HG02973 (cell line): ENCODE measurements around the gene ITGA11.

Experiments used
- ATAC-seq: cut with Tn5 transposase; IDR thresholded peaks from one replicate; pipeline ENCODE4 v1.9.1; 2021; ENCODE audit warnings: moderate library complexity; ENCODE audit not compliant: unreplicated experiment

Gene ITGA11

GRCh38 chr15:68379058-68379758 lies 52.8 kb downstream of the ITGA11 start:
- ATAC-seq, result no peak

- ATAC-seq, result no peak
Observed at GRCh38 chr15:68378595-68378994, 53.4 kb downstream of the ITGA11 start.

GRCh38 chr15:68377766-68378165 lies 54.2 kb downstream of the ITGA11 start:
- ATAC-seq, result no peak

DNA sequence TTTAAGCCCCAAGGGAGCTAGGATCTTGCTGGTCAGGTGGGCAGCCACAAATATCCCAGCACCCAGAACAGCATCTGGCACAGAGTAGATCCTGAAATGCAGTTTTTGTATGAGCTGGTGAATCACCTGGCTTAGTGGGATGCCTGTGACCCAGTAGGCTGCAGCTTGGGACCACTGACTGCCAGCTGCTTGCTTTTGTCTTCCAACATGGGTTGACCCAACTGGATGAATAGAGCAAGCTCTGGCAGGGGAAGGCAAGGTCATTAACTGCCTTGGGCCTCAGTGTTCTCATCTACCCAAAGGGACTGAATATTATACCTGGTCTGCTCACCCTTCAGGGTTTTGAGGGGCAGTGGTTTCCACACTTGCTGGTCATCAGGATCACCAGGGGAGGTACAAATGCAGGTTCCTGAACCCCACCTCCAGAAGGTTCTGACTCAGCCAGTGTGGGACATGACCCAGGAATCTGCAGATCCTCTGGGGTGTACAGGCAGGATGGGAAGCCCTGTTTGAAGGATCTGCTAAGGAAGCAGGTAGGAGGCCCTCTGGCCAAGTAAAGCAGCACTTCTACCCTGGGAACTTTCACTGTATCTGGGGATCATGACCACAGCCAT lies 55.4 kb downstream of the ITGA11 start:
- no peak for ATAC-seq

GRCh38 chr15:68375716-68376220 lies 56.2 kb downstream of the ITGA11 start:
- no peak for ATAC-seq

DNA sequence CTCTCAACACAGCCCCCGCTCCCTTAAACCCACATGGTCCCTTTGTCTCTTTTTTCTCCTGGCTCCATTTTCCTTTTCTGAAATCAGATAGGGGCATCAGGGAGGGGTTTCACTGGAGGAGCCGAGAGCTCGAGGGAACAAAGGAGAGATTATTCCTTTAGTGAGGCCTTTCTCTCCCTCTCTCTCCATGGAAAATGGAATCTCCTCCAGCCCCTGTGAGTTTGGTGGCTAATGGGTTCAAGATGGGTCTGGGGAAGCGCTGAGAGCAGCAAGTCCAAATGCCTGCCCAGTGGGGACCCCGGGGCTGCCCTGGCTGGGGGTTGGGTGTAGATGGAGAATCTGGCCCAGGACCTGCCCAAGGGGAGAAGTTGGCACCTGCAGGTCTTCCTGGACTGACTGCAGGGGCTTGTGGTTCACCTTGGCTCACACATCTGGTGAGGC lies 56.8 kb downstream of the ITGA11 start:
- no peak for ATAC-seq

GRCh38 chr15:68374168-68374745 lies 57.7 kb downstream of the ITGA11 start:
- ATAC-seq, result no peak

DNA sequence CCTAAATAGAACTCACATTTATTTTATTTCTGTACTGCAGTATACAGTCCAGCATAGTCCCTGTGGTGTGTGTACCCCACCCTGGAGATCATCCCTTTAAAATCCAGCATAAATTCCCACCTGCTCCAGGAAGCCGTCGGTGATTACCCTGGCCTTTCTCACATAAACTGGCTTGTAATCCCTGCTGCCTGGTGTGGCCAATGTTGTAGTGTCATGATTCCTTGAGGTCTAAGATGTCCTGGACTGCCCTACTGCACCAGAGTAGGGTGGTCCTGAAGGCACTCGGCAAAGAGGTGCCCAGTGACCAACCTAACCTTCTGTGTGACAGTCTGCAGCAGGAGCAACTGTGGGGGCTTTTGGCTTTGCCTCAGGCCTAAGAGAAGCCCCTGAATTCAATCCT lies 58.9 kb downstream of the ITGA11 start:
- no peak for ATAC-seq

DNA sequence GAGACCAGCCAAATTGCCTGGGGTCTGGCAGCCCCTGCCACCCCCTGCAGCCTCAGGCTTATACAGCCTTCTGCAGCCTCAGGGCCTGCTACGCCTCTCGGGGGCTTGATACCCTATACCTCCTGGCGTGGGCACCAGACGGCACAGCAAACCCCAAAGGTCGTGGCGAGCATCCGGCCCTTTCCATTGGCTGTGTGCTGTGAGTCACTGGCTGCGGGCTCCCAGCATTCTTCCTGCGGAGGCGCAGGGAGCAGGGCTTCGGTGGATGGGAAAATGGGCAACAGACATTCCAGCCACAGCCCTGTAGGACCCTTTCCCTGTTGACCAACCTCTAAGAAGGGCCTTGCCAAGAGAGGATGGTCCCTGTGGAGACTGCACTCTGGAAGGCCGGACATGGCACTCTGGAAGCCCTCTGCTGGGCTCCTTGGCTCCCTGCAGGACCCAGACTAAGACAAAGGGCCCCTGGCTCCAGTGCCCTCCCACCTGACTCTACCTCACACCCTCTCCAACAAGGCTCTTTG lies 59.6 kb downstream of the ITGA11 start:
- ATAC-seq, result no peak

DNA sequence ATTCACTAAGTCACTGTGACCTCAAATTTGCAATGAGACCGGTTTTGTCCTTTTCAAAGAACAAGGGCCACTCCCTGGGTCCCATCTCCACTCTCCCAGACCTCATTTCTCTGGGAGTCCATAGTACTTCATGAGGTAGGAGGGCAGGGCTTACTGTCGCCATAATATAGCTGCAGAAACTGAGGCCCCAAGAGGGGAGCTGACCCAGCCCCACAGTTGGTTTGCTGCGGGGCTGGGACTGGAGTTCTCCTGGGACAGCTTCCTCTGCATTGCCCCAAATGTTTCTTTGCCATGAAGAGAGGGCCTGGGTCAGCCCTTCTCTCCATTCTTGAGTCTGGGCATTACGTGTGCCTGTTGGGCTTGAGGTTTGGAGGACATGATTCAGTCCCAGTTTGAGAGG lies 60.1 kb downstream of the ITGA11 start:
- no peak for ATAC-seq

DNA sequence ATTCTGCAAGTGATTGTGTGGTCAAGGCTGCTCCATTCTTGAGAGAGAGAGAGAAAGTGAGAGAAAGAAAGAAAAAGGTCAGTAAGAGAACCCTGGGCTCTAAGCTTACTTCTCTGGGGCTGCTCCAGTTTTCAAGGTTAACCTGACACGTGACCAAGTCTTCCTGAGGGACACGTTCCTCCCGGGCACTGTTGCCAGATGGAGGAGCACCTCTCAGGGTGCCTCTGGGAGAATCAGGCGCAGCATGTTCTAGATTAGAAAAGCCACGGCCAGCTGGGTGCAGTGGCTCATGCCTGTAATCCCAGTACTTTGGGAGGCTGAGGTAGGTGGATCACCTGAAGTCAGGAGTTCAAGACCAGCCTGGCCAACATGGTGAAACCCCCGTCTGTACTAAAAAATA lies 60.8 kb downstream of the ITGA11 start:
- ATAC-seq, result no peak

- no peak for ATAC-seq
Observed at GRCh38 chr15:68370768-68371151, 61.2 kb downstream of the ITGA11 start.

- ATAC-seq, result no peak
Observed at GRCh38 chr15:68369931-68370767, 61.8 kb downstream of the ITGA11 start.

DNA sequence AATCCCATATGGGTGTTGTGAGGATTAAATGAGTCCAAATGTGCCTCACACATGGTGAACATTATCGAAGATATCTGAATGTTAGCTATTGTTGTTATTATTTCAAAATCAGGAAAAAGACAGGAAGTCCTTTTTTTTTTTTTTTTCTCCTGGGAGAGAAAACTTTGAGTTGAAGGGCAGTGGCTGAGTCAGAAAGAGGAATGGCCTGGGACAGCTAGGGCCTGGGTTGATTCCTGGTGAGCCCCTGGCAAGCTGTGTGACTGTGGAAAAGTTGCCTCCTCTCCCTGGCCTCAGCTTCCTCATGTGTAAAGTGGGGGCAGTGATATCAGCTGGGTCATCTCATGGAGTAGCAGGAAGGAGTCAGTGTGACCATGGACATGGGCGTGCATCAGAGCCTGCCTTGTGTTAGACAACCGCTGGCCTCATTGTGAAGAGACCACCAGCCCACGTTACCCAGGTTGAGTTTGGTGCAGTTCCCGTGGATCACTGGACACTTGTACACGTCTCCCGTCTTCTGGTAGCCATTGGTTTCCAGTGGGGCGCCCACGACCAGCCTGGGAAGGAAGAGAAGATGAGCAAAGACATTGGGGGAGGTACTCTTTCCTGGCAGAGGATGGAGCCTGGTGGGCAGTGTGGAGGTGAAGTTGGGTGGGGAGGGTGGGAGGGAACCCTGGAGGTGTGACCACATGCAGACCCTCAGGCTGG lies 63.1 kb downstream of the ITGA11 start:
- ATAC-seq, result no peak

GRCh38 chr15:68367992-68368391 lies 64.0 kb downstream of the ITGA11 start:
- ATAC-seq, result no peak

- ATAC-seq, result no peak
Observed at GRCh38 chr15:68367226-68367625, 64.7 kb downstream of the ITGA11 start.

DNA sequence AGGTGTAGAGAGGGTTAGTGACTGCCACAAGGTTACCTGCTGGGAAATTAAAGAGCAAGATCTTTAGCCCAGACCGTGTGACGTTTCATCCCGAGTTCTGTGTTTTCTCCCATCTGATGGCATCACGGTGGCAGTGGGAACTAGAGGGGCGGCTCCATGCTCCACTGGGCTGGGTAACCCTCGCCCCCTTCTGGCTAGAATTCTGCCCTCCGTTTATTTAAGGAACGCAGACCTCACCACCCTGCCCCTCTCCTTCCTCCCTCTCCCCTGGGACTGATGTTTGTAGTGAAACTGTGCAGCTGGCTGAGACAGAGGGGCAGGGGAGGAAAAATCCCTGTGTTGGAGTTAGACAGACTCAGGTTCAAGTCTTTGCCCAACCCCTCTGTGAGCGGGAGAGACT lies 65.6 kb downstream of the ITGA11 start:
- no peak for ATAC-seq

DNA sequence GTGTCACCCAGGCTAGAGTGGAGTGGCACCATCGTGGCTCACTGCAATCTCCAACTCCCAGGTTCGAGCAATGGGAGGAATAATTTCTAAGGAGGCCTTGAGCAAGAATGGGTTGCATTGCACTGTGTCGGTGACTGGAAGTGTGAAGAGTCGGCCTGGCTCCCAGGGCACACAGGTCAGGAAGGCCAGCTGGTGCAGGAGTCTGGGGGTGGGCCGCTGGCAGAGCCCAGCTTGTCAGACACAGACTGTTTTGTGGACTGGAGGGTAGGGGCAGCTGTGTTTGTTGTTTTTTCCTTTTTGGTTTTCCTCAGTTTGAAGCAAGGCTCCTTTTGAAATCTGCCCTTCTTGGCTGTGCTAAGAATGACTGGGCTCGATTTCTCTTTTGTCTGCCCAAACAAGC lies 66.2 kb downstream of the ITGA11 start:
- ATAC-seq, result no peak

GRCh38 chr15:68365140-68365745 lies 66.7 kb downstream of the ITGA11 start:
- ATAC-seq, result no peak

- ATAC-seq, result no peak
Observed at GRCh38 chr15:68364660-68365035, 67.3 kb downstream of the ITGA11 start.
